Ishikawa (cell line): Measurements from ENCODE around the gene KLHL28.
A peak's percentile ranks its signal among the peaks of the same experiment; 100 is the strongest.

Experiments
- CEBPB ChIP-seq: IDR thresholded peaks from 2 replicates; pipeline ENCODE4 v1.6.1; 2012
- CREB1 ChIP-seq: IDR thresholded peaks from 2 replicates; pipeline ENCODE4 v1.6.1; 2012; ENCODE audit warnings: low read depth
- EGR1 ChIP-seq: IDR thresholded peaks from 2 replicates; pipeline ENCODE4 v1.6.1; 2012
- EP300 ChIP-seq: IDR thresholded peaks from 2 replicates; pipeline ENCODE4 v1.6.1; 2012; ENCODE audit warnings: borderline replicate concordance
- FOXM1 ChIP-seq: IDR thresholded peaks from 2 replicates; pipeline ENCODE4 v1.6.1; 2012; ENCODE audit warnings: low read depth, borderline replicate concordance
- NFIC ChIP-seq: IDR thresholded peaks from 2 replicates; pipeline ENCODE4 v1.6.1; 2012
- RAD21 ChIP-seq: IDR thresholded peaks from 2 replicates; pipeline ENCODE4 v1.6.1; 2012; ENCODE audit warnings: low read depth
- TAF1 ChIP-seq: IDR thresholded peaks from 2 replicates; pipeline ENCODE4 v1.6.1; 2012; ENCODE audit warnings: low read depth, mild to moderate bottlenecking
- TCF12 ChIP-seq: IDR thresholded peaks from 2 replicates; pipeline ENCODE4 v1.6.1; 2012; ENCODE audit warnings: low read depth
- TEAD4 ChIP-seq: IDR thresholded peaks from 2 replicates; pipeline ENCODE4 v1.6.1; 2012
- YY1 ChIP-seq: IDR thresholded peaks from 2 replicates; pipeline ENCODE4 v1.6.1; 2012; ENCODE audit warnings: low read depth
- ZBTB7A ChIP-seq: IDR thresholded peaks from 2 replicates; pipeline ENCODE4 v1.6.1; 2012; ENCODE audit warnings: low read depth
- TF ChIP-seq, protein P1 (sequence below): IDR thresholded peaks from 2 replicates; pipeline ENCODE4 v1.6.1; 2012
- TF ChIP-seq, protein P2 (sequence below): IDR thresholded peaks from 2 replicates; pipeline ENCODE4 v1.6.1; 2012
- TF ChIP-seq, protein P3 (sequence below): IDR thresholded peaks from 2 replicates; pipeline ENCODE4 v1.6.1; 2012; ENCODE audit warnings: low read depth, mild to moderate bottlenecking

The KLHL28 gene, protein sequence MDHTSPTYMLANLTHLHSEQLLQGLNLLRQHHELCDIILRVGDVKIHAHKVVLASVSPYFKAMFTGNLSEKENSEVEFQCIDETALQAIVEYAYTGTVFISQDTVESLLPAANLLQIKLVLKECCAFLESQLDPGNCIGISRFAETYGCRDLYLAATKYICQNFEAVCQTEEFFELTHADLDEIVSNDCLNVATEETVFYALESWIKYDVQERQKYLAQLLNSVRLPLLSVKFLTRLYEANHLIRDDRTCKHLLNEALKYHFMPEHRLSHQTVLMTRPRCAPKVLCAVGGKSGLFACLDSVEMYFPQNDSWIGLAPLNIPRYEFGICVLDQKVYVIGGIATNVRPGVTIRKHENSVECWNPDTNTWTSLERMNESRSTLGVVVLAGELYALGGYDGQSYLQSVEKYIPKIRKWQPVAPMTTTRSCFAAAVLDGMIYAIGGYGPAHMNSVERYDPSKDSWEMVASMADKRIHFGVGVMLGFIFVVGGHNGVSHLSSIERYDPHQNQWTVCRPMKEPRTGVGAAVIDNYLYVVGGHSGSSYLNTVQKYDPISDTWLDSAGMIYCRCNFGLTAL

DNA sequence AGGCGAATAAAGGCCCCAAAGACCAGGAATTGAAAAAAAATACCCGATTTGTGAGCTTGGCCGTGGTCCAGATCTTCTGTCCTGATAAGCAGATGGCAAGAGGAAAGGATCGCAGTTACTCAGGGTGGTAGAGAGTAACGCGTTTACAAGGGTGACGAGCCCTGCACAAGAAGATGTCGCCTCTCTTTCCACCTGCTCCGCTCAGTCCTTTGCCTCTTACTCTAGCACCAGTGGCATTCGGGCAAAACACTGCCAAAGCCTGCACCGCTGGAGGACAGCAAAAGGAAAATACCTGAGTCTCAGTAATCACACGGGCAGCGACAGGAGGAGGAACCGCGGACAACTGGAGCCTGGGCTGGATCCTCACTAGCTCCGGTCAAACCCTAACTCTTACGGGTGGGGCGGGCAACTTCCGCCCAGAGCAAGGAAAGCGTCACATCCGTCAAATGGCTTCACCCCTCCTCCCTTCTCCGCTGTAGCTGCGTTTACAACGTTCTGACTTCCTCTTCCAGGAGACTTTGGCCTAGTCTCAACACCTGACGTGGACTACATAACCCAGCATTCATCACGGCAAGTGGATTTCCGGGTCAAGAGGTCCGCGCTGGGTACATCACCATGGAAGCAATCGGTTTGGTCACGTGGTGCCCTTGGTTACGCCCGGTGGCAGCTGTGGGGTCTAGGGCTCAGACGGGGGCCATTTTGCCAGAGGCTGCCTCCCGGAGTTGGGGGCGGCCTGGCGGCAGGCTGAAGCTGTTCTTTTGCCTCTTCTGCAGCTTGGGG, at the start of gene KLHL28, which contains the start of gene TOGARAM1:
TSS of gene KLHL28 (minus strand) at position 394 of the 780 bp plus-strand sequence. CDS start 16,019 bp downstream, outside the sequence.
TSS of gene TOGARAM1 (plus strand) at position 637 of the 780 bp plus-strand sequence. CDS start 232 bp downstream, outside the sequence.
- TF ChIP-seq CEBPB: no peak
- TF ChIP-seq, protein P1, sequence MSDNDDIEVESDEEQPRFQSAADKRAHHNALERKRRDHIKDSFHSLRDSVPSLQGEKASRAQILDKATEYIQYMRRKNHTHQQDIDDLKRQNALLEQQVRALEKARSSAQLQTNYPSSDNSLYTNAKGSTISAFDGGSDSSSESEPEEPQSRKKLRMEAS: peak; percentile 87
- TF ChIP-seq, protein P2, sequence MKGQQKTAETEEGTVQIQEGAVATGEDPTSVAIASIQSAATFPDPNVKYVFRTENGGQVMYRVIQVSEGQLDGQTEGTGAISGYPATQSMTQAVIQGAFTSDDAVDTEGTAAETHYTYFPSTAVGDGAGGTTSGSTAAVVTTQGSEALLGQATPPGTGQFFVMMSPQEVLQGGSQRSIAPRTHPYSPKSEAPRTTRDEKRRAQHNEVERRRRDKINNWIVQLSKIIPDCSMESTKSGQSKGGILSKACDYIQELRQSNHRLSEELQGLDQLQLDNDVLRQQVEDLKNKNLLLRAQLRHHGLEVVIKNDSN: peak; percentile 99
- no peak; the same call in 1 of the 2 replicates for TF ChIP-seq TCF12
- no peak for TF ChIP-seq RAD21
- TF ChIP-seq NFIC: peak; percentile 50; the same call in 1 of the 2 replicates
- TF ChIP-seq TEAD4: no peak
- peak; percentile 86 for TF ChIP-seq YY1
- TF ChIP-seq, protein P3, sequence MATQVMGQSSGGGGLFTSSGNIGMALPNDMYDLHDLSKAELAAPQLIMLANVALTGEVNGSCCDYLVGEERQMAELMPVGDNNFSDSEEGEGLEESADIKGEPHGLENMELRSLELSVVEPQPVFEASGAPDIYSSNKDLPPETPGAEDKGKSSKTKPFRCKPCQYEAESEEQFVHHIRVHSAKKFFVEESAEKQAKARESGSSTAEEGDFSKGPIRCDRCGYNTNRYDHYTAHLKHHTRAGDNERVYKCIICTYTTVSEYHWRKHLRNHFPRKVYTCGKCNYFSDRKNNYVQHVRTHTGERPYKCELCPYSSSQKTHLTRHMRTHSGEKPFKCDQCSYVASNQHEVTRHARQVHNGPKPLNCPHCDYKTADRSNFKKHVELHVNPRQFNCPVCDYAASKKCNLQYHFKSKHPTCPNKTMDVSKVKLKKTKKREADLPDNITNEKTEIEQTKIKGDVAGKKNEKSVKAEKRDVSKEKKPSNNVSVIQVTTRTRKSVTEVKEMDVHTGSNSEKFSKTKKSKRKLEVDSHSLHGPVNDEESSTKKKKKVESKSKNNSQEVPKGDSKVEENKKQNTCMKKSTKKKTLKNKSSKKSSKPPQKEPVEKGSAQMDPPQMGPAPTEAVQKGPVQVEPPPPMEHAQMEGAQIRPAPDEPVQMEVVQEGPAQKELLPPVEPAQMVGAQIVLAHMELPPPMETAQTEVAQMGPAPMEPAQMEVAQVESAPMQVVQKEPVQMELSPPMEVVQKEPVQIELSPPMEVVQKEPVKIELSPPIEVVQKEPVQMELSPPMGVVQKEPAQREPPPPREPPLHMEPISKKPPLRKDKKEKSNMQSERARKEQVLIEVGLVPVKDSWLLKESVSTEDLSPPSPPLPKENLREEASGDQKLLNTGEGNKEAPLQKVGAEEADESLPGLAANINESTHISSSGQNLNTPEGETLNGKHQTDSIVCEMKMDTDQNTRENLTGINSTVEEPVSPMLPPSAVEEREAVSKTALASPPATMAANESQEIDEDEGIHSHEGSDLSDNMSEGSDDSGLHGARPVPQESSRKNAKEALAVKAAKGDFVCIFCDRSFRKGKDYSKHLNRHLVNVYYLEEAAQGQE: no peak
- no peak for TF ChIP-seq ZBTB7A
- TF ChIP-seq FOXM1: no peak
- TF ChIP-seq TAF1: peak; percentile 66; the same call in 1 of the 2 replicates
- TF ChIP-seq EGR1: peak; percentile 38; the same call in 1 of the 2 replicates
- TF ChIP-seq CREB1: peak; percentile 77
- no peak for TF ChIP-seq EP300

DNA sequence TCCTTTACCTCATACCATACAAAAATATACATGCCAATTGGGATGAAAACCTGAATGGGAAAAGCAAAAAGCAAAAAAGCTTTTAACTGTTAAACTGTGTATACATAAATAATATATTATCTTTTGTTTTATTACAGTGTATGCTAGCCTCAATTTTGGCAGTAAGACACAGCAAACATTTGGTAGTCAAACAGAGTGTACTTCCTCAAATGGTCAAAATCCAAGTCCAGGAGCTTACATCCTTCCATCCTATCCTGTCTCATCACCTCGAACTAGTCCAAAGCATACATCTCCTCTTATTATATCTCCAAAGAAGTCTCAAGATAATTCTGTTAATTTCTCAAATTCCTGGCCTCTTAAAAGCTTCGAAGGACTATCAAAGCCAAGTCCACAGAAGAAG, 42.2 kb upstream of the KLHL28 start:
- TF ChIP-seq YY1: no peak
- TF ChIP-seq TEAD4: no peak
- no peak for TF ChIP-seq ZBTB7A
- TF ChIP-seq CREB1: no peak
- TF ChIP-seq EP300: no peak
- TF ChIP-seq, protein P2: no peak
- no peak for TF ChIP-seq TCF12
- TF ChIP-seq RAD21: no peak
- no peak for TF ChIP-seq FOXM1
- TF ChIP-seq TAF1: no peak
- no peak for TF ChIP-seq NFIC
- TF ChIP-seq CEBPB: no peak
- TF ChIP-seq, protein P3: no peak
- TF ChIP-seq EGR1: no peak
- TF ChIP-seq, protein P1: no peak

DNA sequence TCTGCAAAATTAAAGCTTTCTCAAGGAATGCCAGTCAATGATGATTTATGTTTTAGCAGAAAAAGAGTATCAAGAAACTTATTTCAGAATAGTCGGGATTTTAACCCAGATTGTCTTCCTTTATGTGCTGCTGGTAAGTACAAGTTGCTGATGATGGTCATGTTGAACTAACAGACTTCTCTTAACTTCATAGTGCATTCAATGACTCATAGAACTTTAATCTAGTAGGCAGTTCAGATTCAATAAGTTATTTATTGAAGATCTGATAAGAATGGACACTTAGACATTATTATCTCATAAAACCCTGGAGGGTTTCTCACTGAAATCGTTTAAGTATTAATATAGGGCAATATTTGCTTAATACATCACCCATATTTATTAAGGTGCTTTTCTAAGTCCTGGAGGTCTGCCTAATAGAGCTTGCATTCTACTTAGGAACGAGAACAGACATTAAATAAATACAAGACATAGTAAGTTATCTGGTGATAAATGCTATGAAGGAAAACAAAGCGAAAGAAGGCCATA, 34.1 kb upstream of the KLHL28 start:
- TF ChIP-seq RAD21: no peak
- no peak for TF ChIP-seq YY1
- no peak for TF ChIP-seq ZBTB7A
- no peak for TF ChIP-seq CREB1
- TF ChIP-seq CEBPB: no peak
- TF ChIP-seq EGR1: no peak
- no peak for TF ChIP-seq TAF1
- TF ChIP-seq, protein P2: no peak
- TF ChIP-seq TEAD4: no peak
- TF ChIP-seq, protein P3: no peak
- TF ChIP-seq NFIC: no peak
- no peak for TF ChIP-seq EP300
- no peak for TF ChIP-seq FOXM1
- no peak for TF ChIP-seq TCF12
- TF ChIP-seq, protein P1: no peak
